GM19023 (cell line): Measurements from ENCODE around the gene CMIP.

Experiments
- ATAC-seq: cut with Tn5 transposase; IDR thresholded peaks from one replicate; pipeline ENCODE4 v1.9.1; 2021; ENCODE audit warnings: mild to moderate bottlenecking, moderate library complexity; ENCODE audit not compliant: unreplicated experiment

Gene CMIP

DNA sequence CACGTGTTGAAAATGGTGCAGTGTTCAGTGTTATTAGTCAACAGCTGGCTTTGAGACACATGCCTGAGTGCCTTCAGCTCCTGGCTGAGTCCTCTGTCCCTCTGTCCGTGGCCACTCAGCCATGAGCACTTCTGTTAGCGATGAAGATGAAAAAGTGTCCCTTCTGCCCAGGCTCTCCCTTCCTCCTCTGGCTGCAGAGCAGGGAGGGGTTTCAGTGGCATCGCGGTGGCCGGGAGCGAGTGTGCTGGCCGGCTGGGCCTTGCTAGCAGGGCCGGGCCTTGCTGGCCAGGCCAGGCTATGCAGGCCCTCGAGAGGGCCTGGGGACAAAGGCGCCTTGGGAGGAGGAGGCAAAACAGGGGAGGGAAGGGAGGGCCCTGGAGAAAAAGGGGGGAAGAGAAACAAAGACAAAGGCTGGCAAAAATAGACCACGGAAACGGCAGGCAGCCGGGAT is 47.7 kb downstream of the CMIP start:
- ATAC-seq: no peak

DNA sequence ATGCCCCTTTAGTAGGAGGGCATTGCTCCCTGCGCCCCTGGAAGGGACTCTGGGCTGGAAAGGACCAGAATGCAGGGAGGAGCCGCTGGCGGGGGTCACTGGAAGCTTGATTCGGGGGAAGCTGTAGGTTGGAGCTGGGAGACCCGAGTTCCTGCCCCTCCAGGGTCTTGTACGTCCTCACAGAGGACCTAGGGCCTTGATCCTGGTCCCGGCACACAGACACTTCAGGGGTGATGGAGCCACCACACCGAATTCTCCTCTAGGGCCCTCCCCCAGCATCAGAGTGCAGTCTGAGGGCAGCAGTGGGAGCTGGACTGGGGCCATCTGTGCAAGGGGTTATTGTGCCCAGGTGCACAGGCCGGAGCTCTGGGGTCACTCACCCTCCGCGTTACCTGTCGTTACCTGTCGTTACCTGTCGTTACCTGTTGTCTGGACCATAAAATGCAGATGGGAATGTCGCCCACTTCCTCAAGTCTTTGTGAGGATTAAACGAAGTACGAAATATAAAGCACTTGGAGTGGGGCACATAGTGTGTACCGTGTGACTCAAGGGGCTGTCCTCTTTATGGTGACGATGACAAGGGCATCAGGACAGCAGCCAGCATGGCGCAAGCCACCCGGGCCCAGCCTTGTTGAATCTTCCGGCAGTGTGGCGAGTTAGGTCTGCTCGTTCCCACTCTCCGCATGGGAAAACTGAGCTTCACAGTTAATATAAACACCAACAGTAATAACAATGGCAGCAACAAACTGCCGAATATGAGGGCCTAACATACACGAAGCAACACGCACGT is 48.6 kb downstream of the CMIP start:
- no peak for ATAC-seq

DNA sequence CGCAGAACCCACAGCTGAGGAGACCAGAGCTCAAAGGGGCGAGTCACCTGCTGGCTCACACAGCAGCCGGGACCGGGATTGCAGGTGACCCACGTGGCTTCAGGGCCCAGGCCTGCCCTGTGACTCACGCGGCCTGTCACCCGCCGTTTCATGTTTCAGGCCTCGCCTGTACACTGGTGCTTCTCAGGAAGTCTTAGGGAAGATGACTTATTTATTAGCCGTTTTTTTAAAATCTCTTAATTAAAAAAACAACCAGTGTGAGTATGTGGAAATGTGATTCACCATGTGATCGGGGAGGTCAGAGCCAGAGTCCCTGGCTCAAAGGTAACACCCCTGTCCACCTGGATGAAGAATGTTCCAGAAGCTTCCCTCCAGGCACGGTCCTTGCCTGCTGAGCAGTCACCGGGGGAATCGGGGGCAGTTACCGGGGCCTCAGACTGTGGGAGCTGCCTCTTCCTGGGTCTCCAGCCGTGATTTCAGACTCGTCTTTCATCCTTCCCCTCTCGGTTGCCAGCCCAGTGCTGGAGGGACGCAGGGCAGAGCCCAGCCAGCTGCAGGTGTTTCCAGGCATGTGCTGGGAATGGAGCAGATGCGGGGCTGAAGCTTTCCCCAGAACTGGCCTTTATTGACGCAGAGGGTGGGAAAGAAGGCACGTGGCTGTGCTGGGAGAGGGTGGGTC is 49.3 kb downstream of the CMIP start:
- no peak for ATAC-seq

DNA sequence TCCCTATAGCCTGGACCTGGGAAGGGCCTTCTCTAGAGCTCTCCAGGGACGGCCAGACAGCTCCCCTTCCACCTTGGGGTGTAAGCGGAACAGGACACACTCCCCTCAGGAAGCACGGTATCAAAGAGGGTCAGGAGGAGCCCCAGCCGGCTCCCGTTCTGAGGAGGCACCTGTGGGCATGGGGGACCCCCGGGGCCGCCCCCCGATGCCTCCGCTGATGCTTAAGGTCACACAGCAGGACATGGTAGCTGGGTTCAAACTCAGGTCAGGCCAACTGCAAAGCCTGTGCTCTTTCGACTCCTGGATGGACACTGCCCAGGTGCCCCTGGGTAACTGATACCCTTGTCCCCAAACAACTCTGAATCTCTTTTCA is 49.8 kb downstream of the CMIP start:
- ATAC-seq: no peak

DNA sequence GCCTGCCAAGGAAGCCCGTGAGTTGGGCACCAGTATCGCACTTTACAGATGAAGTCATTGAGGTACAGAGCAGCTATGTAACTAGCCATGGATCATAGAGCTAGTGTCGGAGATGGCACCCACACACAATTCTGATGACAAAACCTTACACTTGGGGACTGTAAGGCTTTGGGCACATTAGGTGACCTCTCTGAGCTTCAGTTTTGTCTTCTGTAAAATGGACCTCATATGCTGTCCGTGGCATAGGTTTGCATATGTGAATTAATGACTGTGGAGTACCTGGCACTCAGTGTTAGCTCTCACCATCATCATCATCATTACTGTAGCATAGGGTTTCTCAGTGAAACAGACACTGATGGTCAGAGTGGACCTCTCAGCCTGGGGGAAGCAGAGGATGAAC is 50.3 kb downstream of the CMIP start:
- no peak for ATAC-seq

DNA sequence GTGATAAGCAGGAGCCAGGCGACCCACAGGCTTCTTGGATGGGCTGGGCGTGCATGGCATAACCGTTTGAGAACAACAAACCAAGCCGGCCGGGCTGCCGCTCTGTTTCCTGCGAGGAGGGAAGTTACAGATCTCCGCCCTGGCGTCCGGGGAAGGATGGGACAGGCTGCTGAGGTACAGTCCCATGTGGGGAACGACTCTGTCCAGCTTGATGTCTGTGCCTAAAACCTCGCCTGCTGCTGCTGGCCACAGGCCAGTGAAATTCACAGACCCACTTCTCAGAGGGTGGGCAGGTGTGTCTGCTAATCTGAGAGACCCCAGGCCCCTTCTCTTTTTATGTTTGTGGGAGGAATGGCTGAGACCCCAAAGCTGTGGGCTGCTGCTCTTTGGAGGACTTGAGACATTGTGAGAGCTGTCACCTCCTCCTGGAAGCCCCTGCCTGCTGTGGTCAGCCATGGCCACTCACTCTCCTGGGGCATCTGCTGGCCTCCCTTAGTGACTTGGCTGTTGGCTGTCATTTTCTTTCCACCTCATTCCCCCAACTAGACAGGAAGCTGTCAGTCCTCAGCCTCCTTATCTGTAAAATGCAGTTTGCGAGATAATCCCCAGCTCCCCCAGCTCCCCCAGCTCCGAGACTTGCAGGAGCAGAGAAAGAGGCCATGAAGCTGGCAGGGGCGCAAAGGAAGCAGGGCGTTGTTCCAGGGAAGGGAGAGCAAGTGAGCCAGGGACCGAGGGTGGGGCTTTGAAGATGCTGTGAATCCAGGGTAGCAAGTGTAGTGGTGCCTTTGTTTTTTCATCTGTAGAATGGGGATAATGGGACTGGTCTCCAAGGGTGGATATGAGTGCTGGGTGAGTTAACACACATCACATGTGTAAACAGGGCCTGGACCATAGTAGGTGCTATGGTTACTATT is 51.0 kb downstream of the CMIP start:
- ATAC-seq: no peak

DNA sequence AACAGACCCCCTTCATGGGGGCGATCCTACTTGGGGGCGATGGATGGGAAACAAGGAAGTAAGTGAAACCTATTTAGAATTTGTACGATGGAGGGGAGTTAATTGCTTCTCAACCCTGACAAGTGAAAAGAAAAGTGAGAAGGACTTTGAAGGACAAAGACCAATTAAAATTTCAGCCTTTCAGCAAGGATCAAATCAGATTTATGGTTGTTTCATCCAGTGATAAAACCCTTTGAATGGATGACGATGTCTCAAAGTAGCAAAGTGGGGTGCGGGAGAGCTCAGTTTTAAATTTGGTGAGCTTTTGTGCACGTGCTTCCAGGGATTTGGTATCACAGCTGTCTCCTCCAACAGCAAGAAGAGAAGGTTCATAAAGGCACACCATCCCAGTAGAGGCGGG is 51.7 kb downstream of the CMIP start:
- no peak for ATAC-seq

DNA sequence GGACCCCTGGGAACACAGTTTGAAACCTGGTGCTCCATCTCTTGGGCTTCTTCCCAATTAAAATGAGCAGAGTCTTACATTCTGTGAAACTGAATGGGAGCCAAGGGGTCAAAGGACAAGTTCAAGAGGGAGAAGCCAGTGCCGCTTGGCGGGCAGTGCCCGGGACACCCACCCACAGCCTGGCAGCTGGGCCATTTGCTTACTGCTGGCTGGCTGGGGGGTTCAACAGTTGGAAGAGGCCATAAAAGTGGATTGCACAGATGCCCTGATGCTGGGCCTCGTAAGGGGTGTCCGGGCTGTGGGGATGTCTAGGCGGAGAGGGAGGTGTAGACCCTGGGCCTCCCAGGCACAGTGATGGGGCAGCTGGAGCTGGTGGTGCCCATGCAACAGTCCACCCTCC is 52.1 kb downstream of the CMIP start:
- ATAC-seq: no peak

DNA sequence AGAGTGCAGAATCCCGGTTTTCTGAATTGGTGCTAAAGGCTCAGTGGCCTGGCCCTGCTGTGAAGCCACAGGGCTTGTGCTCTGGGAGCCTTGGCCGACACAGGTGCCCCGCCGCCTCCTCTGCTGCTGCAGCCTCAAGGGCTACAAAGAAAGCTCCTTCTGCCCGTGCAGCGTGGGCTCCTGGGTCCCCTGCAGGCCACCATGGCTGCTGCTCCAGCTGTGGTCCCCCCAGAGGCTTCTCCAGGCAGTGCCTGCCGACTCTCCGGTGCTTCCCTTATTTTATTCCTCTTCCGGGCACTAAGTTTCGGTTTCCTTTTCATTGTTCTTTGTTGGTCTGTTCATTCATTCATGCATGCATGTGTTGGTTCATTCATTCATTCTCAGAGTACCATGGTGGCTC is 53.1 kb downstream of the CMIP start:
- no peak for ATAC-seq

DNA sequence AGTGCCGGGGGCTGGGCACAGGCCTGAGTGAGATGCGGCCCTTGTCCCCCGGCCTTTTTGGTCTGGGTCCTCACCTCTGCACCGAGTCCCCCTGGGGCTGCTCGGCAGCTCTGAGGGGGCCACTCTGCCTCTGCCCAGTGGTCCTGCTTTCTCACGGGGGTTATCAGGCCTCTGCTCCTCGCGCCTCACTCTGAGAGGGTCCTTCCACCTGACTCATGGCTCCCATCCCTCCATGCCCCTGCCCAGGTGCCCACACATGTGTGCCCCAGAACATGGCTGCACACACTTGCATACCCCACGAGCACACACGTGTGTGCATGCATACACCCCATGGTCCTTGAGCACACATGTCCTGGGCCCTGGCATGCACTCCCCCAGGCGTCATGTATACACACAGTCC is 53.7 kb downstream of the CMIP start:
- no peak for ATAC-seq

DNA sequence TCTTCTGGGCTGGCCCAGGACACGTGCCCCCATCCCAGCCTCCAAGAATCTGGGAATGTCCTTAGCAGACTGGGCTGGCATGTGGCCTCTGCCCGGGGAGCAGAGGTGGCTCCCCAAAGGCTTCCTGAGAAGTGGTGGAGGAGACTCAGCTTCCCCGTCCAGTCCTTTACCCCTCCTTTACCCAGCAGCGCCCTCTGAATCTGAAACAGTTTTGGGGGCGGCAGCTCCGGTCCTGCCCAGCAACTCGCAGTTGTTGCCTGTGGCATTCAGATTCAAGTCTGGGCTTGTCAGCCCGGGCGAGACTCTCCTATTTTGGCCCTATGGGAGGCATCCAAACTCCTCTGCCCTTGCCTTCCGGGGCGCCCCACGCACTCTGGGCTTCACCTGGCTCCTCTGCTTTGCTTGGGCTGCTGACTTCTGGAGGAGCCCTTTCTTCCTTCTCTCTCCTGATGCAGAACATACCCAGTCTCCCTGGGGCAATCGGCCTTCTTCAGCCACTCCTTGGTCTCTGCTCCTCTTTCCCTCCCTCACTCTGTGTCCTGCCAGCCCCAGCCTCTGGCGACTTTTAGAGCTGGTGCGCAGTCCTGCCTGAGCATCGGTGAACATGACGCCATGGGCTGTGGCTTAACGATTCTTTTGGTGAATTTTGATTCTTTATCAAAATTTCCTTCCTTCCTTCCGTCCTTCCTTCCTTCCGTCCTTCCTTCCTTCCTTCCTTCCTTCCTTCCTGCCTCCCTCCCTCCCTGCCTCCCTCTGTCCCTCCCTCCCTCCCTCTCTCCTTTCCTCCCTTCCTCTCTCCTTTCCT is 55.2 kb downstream of the CMIP start:
- ATAC-seq: no peak

DNA sequence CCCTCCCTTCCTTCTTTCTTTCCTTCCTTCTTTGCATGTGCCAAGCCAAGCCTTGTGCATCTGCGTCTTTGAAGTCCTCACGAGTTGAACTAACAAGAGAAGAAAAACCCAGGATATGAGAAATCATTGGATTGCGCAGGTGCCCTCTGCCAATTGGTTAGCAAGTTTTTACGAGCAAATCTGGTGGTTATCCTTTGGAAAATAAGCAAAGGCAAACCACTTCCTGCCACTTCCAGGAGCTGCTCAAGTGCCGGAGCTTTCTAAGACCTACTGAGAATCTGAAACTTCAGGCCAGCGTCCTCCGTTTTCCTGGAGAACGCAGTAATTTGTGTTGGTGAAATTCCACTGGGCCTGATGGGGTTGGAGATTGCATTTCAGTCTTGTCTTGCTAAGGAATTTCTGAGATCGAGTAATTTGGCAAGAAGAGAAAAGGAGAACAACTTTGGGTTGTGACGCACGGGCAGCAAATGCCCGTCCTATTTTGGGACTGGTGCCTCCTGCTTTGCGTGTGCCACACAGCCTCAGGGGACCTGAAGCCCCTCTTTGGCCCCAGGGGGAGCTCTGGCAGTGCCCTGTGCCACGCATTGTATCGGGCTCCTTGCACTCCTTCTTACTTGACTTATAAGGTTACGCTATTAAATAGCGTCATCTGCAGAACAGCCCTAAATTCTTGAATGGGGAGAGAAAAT is 56.4 kb downstream of the CMIP start:
- no peak for ATAC-seq

DNA sequence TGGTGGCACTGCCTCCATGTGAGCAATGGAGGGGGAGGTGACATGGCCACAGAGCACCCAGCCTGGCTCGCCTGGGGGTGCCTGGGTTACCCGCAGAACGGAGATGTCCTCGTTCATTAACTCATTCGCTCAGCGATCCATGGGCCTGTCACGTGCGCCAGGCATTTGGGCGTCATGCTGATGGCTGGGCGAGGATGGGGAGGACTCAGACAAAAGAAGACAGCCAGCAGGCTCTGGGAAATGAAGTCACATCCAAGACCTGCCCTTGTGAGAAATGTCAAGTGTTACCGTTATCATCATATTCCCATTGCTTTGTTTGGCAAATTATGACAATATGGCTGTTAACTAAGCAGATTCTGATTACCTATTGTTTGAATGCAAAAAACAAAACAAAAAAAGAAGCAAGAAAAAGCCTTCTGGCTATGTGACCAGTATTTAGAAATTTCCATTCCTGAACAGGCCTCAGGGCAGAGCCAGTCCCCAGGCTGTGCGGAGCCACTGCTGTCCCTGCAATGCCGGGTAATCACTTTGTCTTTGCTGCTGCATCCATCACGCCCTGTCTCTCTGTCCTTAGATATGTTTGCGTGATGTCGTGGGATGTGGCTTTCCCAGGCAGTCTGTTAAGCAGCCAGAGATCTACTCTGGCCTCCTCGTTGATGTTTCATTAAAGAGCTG is 57.9 kb downstream of the CMIP start:
- no peak for ATAC-seq

DNA sequence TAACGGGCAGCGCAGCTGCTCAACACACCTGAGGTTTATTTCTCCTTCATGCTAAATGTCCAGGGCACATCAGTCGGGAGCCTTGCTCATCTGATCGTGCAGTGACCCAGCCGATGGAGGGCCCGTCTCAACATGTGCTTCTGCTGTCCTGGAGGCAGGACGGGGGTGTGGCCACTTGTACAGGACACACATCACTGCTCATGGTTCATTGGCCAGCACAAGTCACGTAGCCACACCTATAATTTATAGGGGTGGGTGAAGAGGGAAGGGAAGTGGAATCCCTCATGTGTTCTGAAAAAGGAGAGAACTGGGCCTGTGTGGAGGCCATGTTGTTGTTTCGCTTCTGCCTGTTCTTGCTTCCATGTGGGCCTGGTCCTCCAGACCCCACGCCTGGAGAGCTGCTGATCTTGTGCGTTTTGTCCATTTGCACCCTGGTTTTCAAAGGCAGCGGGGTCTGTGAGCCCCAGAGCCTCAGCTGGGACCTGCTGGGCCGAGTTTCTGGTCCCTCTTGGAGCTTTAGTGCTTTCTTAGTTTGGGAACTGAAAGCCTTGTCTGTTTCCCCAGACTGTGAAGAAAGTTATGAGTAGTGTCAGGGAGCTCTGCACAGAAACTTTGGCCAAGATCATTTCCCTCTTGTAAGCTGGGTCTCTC is 60.5 kb downstream of the CMIP start:
- ATAC-seq: peak; percentile 71

DNA sequence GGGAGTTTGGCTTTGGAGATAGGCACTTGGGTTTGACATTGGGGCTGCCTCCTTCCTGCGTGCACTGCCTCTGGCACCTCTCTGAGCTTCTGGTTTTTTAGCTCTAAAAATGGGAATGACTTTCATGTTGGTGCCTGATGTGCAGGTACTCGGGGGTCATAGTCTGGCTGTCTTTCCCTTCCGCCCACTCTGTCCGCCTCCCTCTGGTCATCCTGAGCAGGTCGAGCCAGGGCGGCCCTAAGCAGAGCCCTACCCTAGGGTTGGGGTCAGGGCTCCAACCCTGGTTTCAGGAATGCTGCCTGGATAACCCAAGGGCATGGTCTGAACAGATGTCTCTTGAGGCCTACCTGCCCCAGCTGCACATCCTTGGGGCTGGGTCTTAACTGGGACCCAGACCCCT is 64.8 kb downstream of the CMIP start:
- no peak for ATAC-seq

DNA sequence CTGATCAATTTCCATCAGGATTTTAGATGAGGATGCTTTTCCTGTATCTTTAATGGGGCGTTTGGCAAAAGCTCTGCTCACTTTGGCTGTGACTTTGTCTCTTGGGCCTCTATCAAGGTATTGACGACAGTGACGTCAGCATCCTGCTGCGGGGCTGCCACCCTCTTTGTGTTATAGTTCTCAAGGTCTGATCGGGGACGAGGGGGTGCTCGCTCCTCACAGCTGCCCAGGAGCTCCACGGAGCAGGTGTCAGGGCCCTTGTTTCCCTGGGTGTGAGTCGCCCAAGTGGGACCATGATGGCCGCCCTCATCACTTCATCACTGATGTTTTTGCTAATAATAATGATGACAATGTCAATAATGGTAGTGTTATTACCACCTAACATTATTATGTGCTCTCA is 65.4 kb downstream of the CMIP start:
- no peak for ATAC-seq

DNA sequence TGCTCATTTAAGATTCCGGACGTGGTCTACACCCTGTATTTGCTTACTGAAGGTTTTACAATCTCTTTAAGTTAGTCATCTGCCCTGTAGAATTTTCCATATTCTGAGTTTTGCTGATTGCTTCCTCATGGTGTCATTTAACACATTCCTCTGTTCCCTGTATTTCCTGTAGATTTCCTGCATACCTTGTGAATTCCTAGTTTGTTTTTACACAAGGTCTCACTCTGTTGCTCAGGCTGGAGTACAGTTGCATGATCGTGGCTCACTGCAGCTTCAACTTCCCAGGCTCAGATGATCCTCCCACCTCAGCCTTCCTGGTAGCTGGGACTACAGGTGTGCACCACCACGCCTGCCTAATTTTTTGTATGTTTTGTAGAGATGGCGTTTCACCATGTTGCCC is 66.8 kb downstream of the CMIP start:
- ATAC-seq: no peak

DNA sequence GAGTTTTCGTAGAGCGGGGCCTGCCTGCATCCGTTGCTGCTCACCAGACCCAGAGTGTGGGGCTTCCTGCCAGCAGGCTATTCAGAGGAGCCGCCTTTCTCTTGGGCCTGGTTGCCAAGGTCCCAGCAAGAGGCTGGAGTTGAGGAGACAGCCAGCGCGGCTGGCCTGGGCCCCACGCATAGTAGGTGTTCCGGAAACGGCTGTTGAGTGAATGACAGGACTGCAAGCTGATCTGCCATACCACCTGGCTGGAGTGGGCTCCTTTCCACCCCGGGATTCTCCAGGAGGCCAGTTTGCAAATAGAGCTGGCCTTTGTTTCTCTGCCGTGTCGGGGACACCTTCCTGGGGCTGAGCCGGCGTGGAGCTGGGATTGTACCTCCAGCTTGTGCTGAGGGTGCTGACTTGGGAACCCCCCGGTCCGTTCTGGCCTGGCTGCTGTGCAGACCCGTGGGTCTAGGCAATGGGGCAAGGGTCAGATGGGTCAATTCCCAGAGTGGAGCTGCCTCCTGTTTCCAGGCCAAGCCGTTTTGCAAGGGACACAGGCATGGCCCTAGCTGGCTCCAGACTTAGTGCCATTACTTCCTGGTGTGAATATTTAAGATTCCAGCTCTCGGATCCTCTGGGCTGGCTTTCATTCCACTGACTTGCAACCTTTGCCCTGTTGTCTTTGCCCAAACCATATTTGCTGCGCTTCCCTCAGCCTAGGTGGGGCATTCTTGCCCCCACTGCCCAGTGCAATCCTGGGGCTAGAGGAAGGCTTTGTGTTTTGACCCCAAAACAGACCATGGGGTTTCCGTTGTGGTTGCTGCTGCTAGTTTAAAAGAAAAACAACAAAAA is 68.8 kb downstream of the CMIP start:
- peak; percentile 33 for ATAC-seq
